ENCODE results near the gene LTN1.

LTN1 gene

GRCh38 chr21:28992526-28993292, at the start of gene LTN1:
LTN1 (minus strand) TSS chr21:28992877; CDS start chr21:28992805, 72 bp downstream.
- peak within 1 kb of the TSS; percentile 99 for H3K4me2 ChIP-seq (ENCODE audit: low read depth, low read length, poor library complexity, severe bottlenecking)

GRCh38 chr21:29034678-29035077, 42.0 kb upstream of the LTN1 start:
- Histone ChIP-seq H3K27me3 (ENCODE audit: low read length) (no peaks in the 10 kb centered on the region), H3K4me3 (ENCODE audit: insufficient read depth, low read length, poor library complexity, severe bottlenecking) (no peak overlapping the region), H4K20me1 (ENCODE audit: low read depth, low read length) (no peaks in the 10 kb centered on the region), H3K79me2 (ENCODE audit: insufficient read depth, low read length) (peaks cover 13% of the 10 kb centered on the region; the same call in 1 of the 2 replicates), H3K4me2 (ENCODE audit: low read depth, low read length, poor library complexity, severe bottlenecking) (no peak overlapping the region), H3K9me3 (ENCODE audit: insufficient read depth, low read length) (no peaks in the 10 kb centered on the region), H2AFZ (ENCODE audit: low read depth, low read length, severe bottlenecking) (no peak overlapping the region), H3K36me3 (ENCODE audit: low read length) (peaks cover 58% of the 10 kb centered on the region), H3K9me2 (replicated peaks; ENCODE audit: insufficient read depth, low read length) (no peaks in the 10 kb centered on the region), H3K27ac (ENCODE audit: low read depth, low read length) (no peak overlapping the region), H3F3A (ENCODE audit: insufficient read depth) (no peaks in the 10 kb centered on the region), H3K9ac (ENCODE audit: low read length) (no peak overlapping the region)
- TF ChIP-seq EZH2phosphoT487 (conservative IDR thresholded peaks at IDR 0.05; ENCODE audit: low read length), result no peak
- TF ChIP-seq, protein P1, sequence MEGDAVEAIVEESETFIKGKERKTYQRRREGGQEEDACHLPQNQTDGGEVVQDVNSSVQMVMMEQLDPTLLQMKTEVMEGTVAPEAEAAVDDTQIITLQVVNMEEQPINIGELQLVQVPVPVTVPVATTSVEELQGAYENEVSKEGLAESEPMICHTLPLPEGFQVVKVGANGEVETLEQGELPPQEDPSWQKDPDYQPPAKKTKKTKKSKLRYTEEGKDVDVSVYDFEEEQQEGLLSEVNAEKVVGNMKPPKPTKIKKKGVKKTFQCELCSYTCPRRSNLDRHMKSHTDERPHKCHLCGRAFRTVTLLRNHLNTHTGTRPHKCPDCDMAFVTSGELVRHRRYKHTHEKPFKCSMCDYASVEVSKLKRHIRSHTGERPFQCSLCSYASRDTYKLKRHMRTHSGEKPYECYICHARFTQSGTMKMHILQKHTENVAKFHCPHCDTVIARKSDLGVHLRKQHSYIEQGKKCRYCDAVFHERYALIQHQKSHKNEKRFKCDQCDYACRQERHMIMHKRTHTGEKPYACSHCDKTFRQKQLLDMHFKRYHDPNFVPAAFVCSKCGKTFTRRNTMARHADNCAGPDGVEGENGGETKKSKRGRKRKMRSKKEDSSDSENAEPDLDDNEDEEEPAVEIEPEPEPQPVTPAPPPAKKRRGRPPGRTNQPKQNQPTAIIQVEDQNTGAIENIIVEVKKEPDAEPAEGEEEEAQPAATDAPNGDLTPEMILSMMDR (IDR thresholded peaks at IDR 0.05; ENCODE audit: insufficient read depth, low read length, poor library complexity, severe bottlenecking), result no peak

More at GRCh38 chr21:28992526-28993292, at the start of gene LTN1:
- peaks cover 47% of the 10 kb centered on the region for H3K79me2 ChIP-seq (ENCODE audit: insufficient read depth, low read length)
- H2AFZ ChIP-seq (ENCODE audit: low read depth, low read length, severe bottlenecking), result peak within 1 kb of the TSS; percentile 78
- peak within 1 kb of the TSS; percentile 85 for H3K9ac ChIP-seq (ENCODE audit: low read length)
- TF ChIP-seq, protein P1 (IDR thresholded peaks at IDR 0.05; ENCODE audit: insufficient read depth, low read length, poor library complexity, severe bottlenecking), result no peak
- no peak for TF ChIP-seq EZH2phosphoT487 (conservative IDR thresholded peaks at IDR 0.05; ENCODE audit: low read length)
- no peaks in the 10 kb centered on the region for H4K20me1 ChIP-seq (ENCODE audit: low read depth, low read length)
- H3K27ac ChIP-seq (ENCODE audit: low read depth, low read length), result peak within 1 kb of the TSS; percentile 81
- no peaks in the 10 kb centered on the region for H3K9me2 ChIP-seq (replicated peaks; ENCODE audit: insufficient read depth, low read length)
- H3F3A ChIP-seq (ENCODE audit: insufficient read depth), result peaks cover 9% of the 10 kb centered on the region
- H3K36me3 ChIP-seq (ENCODE audit: low read length), result no peaks in the 10 kb centered on the region
- no peaks in the 10 kb centered on the region for H3K9me3 ChIP-seq (ENCODE audit: insufficient read depth, low read length)
- no peaks in the 10 kb centered on the region for H3K27me3 ChIP-seq (ENCODE audit: low read length)
- peak within 1 kb of the TSS; percentile 94 for H3K4me3 ChIP-seq (ENCODE audit: insufficient read depth, low read length, poor library complexity, severe bottlenecking)

- H3K27ac ChIP-seq (ENCODE audit: low read depth, low read length), result no peak overlapping the region
- no peak overlapping the region for H3K4me2 ChIP-seq (ENCODE audit: low read depth, low read length, poor library complexity, severe bottlenecking)
- H3K9ac ChIP-seq (ENCODE audit: low read length), result no peak overlapping the region
- no peaks in the 10 kb centered on the region for H3K9me3 ChIP-seq (ENCODE audit: insufficient read depth, low read length)
- no peaks in the 10 kb centered on the region for H3K9me2 ChIP-seq (replicated peaks; ENCODE audit: insufficient read depth, low read length)
- H3K36me3 ChIP-seq (ENCODE audit: low read length), result peaks cover 52% of the 10 kb centered on the region
- no peak overlapping the region for H2AFZ ChIP-seq (ENCODE audit: low read depth, low read length, severe bottlenecking)
- no peak overlapping the region for H3K4me3 ChIP-seq (ENCODE audit: insufficient read depth, low read length, poor library complexity, severe bottlenecking)
- TF ChIP-seq, protein P1 (IDR thresholded peaks at IDR 0.05; ENCODE audit: insufficient read depth, low read length, poor library complexity, severe bottlenecking), result no peak
- no peak for TF ChIP-seq EZH2phosphoT487 (conservative IDR thresholded peaks at IDR 0.05; ENCODE audit: low read length)
- H3F3A ChIP-seq (ENCODE audit: insufficient read depth), result no peaks in the 10 kb centered on the region
- H3K79me2 ChIP-seq (ENCODE audit: insufficient read depth, low read length), result peaks cover 14% of the 10 kb centered on the region
- no peaks in the 10 kb centered on the region for H3K27me3 ChIP-seq (ENCODE audit: low read length)
- H4K20me1 ChIP-seq (ENCODE audit: low read depth, low read length), result no peaks in the 10 kb centered on the region
These were observed 41.2 kb upstream of the LTN1 start for GRCh38 chr21:29033871-29034270.

Measured in SU-DHL-6 (cell line).